ENCODE data around the gene SMYD4.

GRCh38 chr17:1861391-1862010 is 31.8 kb upstream of the SMYD4 start:
- no peak for TF ChIP-seq SUZ12 (IDR thresholded peaks at IDR 0.05; ENCODE audit: extremely low read depth, insufficient read depth, insufficient read length)
- TF ChIP-seq ZNF274 (IDR thresholded peaks at IDR 0.05; ENCODE audit: low read depth, low read length): no peak
- no peak for TF ChIP-seq YY1 (IDR thresholded peaks at IDR 0.05; ENCODE audit: insufficient read depth, insufficient read length)
